Left lung (tissue), 10 donors: ENCODE measurements around the gene NCCRP1. TPM values are rescaled to one million over a fixed set of nuclear protein-coding genes. Genes with fewer than 3 reads are reported as not detected.

Experiments
- ATAC-seq: fragments of 200-7000 bp; cut with Tn5 transposase; one replicate; pipeline ENCODE4 v1.9.1; 2020; ENCODE audit warnings: moderate library complexity
- DNase-seq, 4 donors: peaks; one replicate each; pipeline ENCODE4 v3.0.0-alpha.2; 2013 to 2020
- H3K27ac ChIP-seq, 2 donors: fragments of 200-600 bp; sonication (generic) in 1 of 2; one replicate each; pipeline versions ENCODE4 v1.5.0 to v1.8.0; 2020 to 2021
- H3K27me3 ChIP-seq, 2 donors: fragments of 200-600 bp; sonication (generic) in 1 of 2; one replicate each; pipeline versions ENCODE4 v1.5.0 to v1.8.0; 2020 to 2021
- H3K36me3 ChIP-seq, 2 donors: fragments of 200-600 bp; sonication (generic) in 1 of 2; one replicate each; pipeline versions ENCODE4 v1.5.0 to v1.8.0; 2020 to 2021
- H3K4me1 ChIP-seq, 2 donors: fragments of 200-600 bp; one replicate each; pipeline ENCODE4 v1.8.0; 2021
- H3K4me3 ChIP-seq, 2 donors: fragments of 200-600 bp; sonication (generic) in 1 of 2; one replicate each; pipeline versions ENCODE4 v1.5.0 to v1.8.0; 2020 to 2021; ENCODE audit warnings: mild to moderate bottlenecking in 1 of 2
- H3K9me3 ChIP-seq, 2 donors: fragments of 200-600 bp; sonication (generic) in 1 of 2; one replicate each; pipeline versions ENCODE4 v1.5.0 to v1.8.0; 2020 to 2021
- CTCF ChIP-seq, 2 donors: fragments of 200-600 bp; sonication (generic) in 1 of 2; IDR thresholded peaks; one replicate each; pipeline versions ENCODE4 v1.5.0 to v1.8.0; 2021; ENCODE audit warnings: antibody characterized with exemption in 2 of 2
- intact Hi-C, 2 donors: fragments of 100-400 bp; cut with DNase I; formaldehyde crosslinking; loops; one replicate each; pipeline versions ENCODE4 v1.11.2 to v1.14.2; 2022
- polyA plus RNA-seq, 6 donors: library from polyadenylated mRNA; unstranded; fragments of 120-200 nt; gene quantifications; one replicate each; pipeline ENCODE4 v1.2.1, GENCODE V29; 2013; ENCODE audit not compliant: insufficient read length in 6 of 6
- total RNA-seq, 2 donors: library from RNA; stranded (reverse); fragmentation: NEBNext Ultra II Directional; extraction: Animal tissue kit (Norgen Biotek cat#: 25700); gene quantifications; one replicate each; pipeline ENCODE4 v1.2.1, GENCODE V29; 2021
- donor health status: DM: no; HTN: yes; CAD: no.
- donor health status: DM: no; HTN: no; CAD: no.

The NCCRP1 gene
- total and polyA plus RNA-seq, 8 donors: 0.17 to 0.30 (median 0.22) TPM; not detected in 2

- Histone ChIP-seq H3K36me3 (no peaks in the 10 kb centered on the region), H3K4me1 (no peaks in the 10 kb centered on the region), H3K9me3 (no peaks in the 10 kb centered on the region), H3K27ac (no peak overlapping the region), H3K4me3 (no peak overlapping the region), H3K27me3 (peaks cover 15 to 60% of the 10 kb centered on the region in 2 donors)
- intact Hi-C loops: no loop called here
- DNase-seq (no peak), ATAC-seq (no peak)
- no peak for TF ChIP-seq CTCF (IDR thresholded peaks at IDR 0.05)
Observed at GRCh38 chr19:39205449-39205764, 8.6 kb downstream of the NCCRP1 start.

GRCh38 chr19:39206122-39206521 is 9.4 kb downstream of the NCCRP1 start:
- DNase-seq (no peak), ATAC-seq (no peak)
- Histone ChIP-seq H3K9me3 (no peaks in the 10 kb centered on the region), H3K4me1 (no peaks in the 10 kb centered on the region), H3K4me3 (no peak overlapping the region), H3K27me3 (peaks cover 15 to 53% of the 10 kb centered on the region in 2 donors), H3K27ac (no peak overlapping the region), H3K36me3 (no peaks in the 10 kb centered on the region)
- intact Hi-C loops: no loop called here
- TF ChIP-seq CTCF (IDR thresholded peaks at IDR 0.05): no peak

GRCh38 chr19:39207293-39207836 is 10.6 kb downstream of the NCCRP1 start:
- no peak for TF ChIP-seq CTCF (IDR thresholded peaks at IDR 0.05)

DNA sequence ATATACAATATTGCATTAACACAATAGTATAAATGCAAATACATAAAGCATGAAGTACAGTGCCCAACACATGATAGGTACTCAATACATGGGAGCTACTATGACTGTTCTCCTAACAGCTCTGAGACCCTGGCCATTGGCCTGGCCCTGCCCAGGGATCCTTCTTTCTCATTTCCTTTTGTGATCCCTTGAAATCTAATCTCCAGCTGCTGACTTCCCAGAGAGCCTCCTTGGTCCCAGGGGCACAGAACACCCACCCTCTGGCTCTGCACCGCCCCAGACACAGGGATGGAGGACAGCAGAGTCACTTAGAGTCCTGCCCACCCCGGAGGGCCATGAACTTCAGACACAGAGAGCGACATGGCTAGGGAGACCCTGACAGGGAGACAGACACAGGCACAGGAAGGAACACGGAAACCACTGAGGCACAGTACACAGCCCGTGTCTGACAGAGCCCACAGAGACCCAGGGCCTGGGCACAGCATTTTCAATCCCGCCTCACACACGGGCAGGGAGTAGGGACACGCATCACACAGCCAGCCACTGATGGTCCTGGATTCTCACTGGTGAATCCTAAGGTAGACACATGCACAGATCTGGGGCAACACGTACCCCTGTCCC is 11.5 kb downstream of the NCCRP1 start:
- no peaks in the 10 kb centered on the region for H3K36me3 ChIP-seq
- intact Hi-C loops: no loop called here
- no peaks in the 10 kb centered on the region for H3K4me1 ChIP-seq
- no peak for ATAC-seq
- no peaks in the 10 kb centered on the region for H3K9me3 ChIP-seq
- H3K4me3 ChIP-seq: no peak overlapping the region
- no peak for TF ChIP-seq CTCF (IDR thresholded peaks at IDR 0.05)
- DNase-seq: no peak
- H3K27me3 ChIP-seq: peaks cover 14 to 31% of the 10 kb centered on the region in 2 donors
- H3K27ac ChIP-seq: no peak overlapping the region

More at GRCh38 chr19:39207293-39207836, 10.6 kb downstream of the NCCRP1 start:
- peaks cover 15 to 40% of the 10 kb centered on the region in 2 donors for H3K27me3 ChIP-seq
- DNase-seq: no peak
- H3K4me1 ChIP-seq: no peaks in the 10 kb centered on the region
- ATAC-seq: no peak
- H3K27ac ChIP-seq: no peak overlapping the region
- no peaks in the 10 kb centered on the region for H3K36me3 ChIP-seq
- H3K4me3 ChIP-seq: no peak overlapping the region
- intact Hi-C loops: no loop called here
- H3K9me3 ChIP-seq: no peaks in the 10 kb centered on the region

- H3K27ac ChIP-seq: no peak overlapping the region
- intact Hi-C loops: no loop called here
- TF ChIP-seq CTCF (IDR thresholded peaks at IDR 0.05): no peak
- no peaks in the 10 kb centered on the region for H3K36me3 ChIP-seq
- H3K27me3 ChIP-seq: peaks cover 5 to 22% of the 10 kb centered on the region in 2 donors
- DNase-seq: no peak
- no peaks in the 10 kb centered on the region for H3K4me1 ChIP-seq
- H3K4me3 ChIP-seq: no peak overlapping the region
- no peaks in the 10 kb centered on the region for H3K9me3 ChIP-seq
- ATAC-seq: no peak
Observed at GRCh38 chr19:39209196-39209595, 12.4 kb downstream of the NCCRP1 start.
